Neural cell (in vitro differentiated cells): ENCODE measurements around the gene SUGCT. TPM values are rescaled to one million over a fixed set of nuclear protein-coding genes. Genes with fewer than 3 reads are reported as not detected.

Source experiments
- H2AFZ ChIP-seq: fragments of 200-600, 300-800 bp; sonication (generic), shearing (Covaris generic); 2 replicates; pipeline ENCODE4 v1.6.0; 2014; ENCODE audit warnings: low read depth, mild to moderate bottlenecking, antibody characterized with exemption, low read length, moderate library complexity
- H3F3A ChIP-seq: fragments of 200-600 bp; shearing (Covaris generic); 2 replicates; pipeline ENCODE4 v1.6.1; 2016; ENCODE audit warnings: mild to moderate bottlenecking, moderate library complexity, mixed read lengths, antibody characterized with exemption, low read length; ENCODE audit not compliant: insufficient read depth, poor library complexity, severe bottlenecking
- H3K27ac ChIP-seq: fragments of 200-600, 300-800 bp; sonication (generic), shearing (Covaris generic); 2 replicates; pipeline ENCODE4 v1.5.1; 2014; ENCODE audit warnings: mild to moderate bottlenecking, low read length, moderate library complexity
- H3K27me3 ChIP-seq: fragments of 300-800, 200-600 bp; sonication (generic), shearing (Covaris generic); 2 replicates; pipeline ENCODE4 v1.6.0; 2014; ENCODE audit warnings: mild to moderate bottlenecking, low read depth, low read length, moderate library complexity; ENCODE audit not compliant: insufficient read depth
- H3K36me3 ChIP-seq: fragments of 300-800, 200-600 bp; sonication (generic), shearing (Covaris generic); 2 replicates; pipeline ENCODE4 v1.5.1; 2014; ENCODE audit warnings: mild to moderate bottlenecking, antibody characterized with exemption, low read length, moderate library complexity; ENCODE audit not compliant: insufficient read depth
- H3K4me2 ChIP-seq: fragments of 300-800, 200-600 bp; sonication (generic), shearing (Covaris generic); 2 replicates; pipeline ENCODE4 v1.6.0; 2014; ENCODE audit warnings: mild to moderate bottlenecking, low read length
- H3K4me3 ChIP-seq: fragments of 300-800, 200-600 bp; sonication (generic), shearing (Covaris generic); 2 replicates; pipeline ENCODE4 v1.5.1; 2014; ENCODE audit warnings: mild to moderate bottlenecking, low read length, moderate library complexity
- H3K79me2 ChIP-seq: fragments of 200-600 bp; shearing (Covaris generic); replicated peaks from 2 replicates; pipeline ENCODE4 v1.6.0; 2014; ENCODE audit warnings: mild to moderate bottlenecking, low read length, moderate library complexity; ENCODE audit not compliant: insufficient read depth
- H3K9ac ChIP-seq: fragments of 300-800, 200-600 bp; sonication (generic), shearing (Covaris generic); 2 replicates; pipeline ENCODE4 v1.6.1; 2016; ENCODE audit warnings: mild to moderate bottlenecking, low read length, mixed read lengths
- H3K9me2 ChIP-seq: fragments of 200-600 bp; shearing (Covaris generic); 2 replicates; pipeline ENCODE4 v1.6.1; 2016; ENCODE audit warnings: mild to moderate bottlenecking, low read length, mixed read lengths; ENCODE audit not compliant: insufficient read depth
- H3K9me3 ChIP-seq: fragments of 200-600, 300-800 bp; sonication (generic), shearing (Covaris generic); 2 replicates; pipeline ENCODE4 v1.6.1; 2016; ENCODE audit warnings: mild to moderate bottlenecking, mixed run types, low read length, moderate library complexity, mixed read lengths
- H4K20me1 ChIP-seq: fragments of 200-600 bp; shearing (Covaris generic); 2 replicates; pipeline ENCODE4 v1.6.1; 2016; ENCODE audit warnings: mild to moderate bottlenecking, mixed run types; ENCODE audit not compliant: insufficient read depth
- CTCF ChIP-seq: fragments of 450-650 bp; IDR thresholded peaks from 2 replicates; pipeline ENCODE4 v1.5.1; 2014; ENCODE audit warnings: antibody characterized with exemption, mild to moderate bottlenecking, moderate library complexity; ENCODE audit not compliant: poor library complexity, severe bottlenecking
- EP300 ChIP-seq: fragments of 450-650 bp; conservative IDR thresholded peaks from 2 replicates; pipeline ENCODE4 v1.6.1; 2014; ENCODE audit warnings: antibody characterized with exemption, mild to moderate bottlenecking, moderate library complexity; ENCODE audit not compliant: poor library complexity, severe bottlenecking
- EZH2 ChIP-seq: fragments of 200-600, 300-800 bp; shearing (Covaris generic), sonication (generic); IDR thresholded peaks from 2 replicates; pipeline ENCODE4 v1.6.1; 2014; ENCODE audit warnings: antibody characterized with exemption, low read length, borderline replicate concordance, mild to moderate bottlenecking; ENCODE audit not compliant: insufficient read depth, poor library complexity, severe bottlenecking
- MXI1 ChIP-seq: fragments of 450-650 bp; conservative IDR thresholded peaks from 2 replicates; pipeline ENCODE4 v1.6.1; 2014; ENCODE audit warnings: antibody characterized with exemption, mild to moderate bottlenecking; ENCODE audit not compliant: poor library complexity, severe bottlenecking
- POLR2AphosphoS5 ChIP-seq: IDR thresholded peaks from 2 replicates; pipeline ENCODE4 v1.6.1; 2012
- RAD21 ChIP-seq: fragments of 450-650 bp; conservative IDR thresholded peaks from 2 replicates; pipeline ENCODE4 v1.6.1; 2014; ENCODE audit warnings: antibody characterized with exemption, mild to moderate bottlenecking, moderate library complexity
- REST ChIP-seq: IDR thresholded peaks from 2 replicates; pipeline ENCODE4 v1.6.1; 2012; ENCODE audit warnings: borderline replicate concordance
- SMC3 ChIP-seq: fragments of 450-650 bp; conservative IDR thresholded peaks from 2 replicates; pipeline ENCODE4 v1.6.1; 2014; ENCODE audit warnings: antibody characterized with exemption, mild to moderate bottlenecking, moderate library complexity; ENCODE audit not compliant: poor library complexity
- TAF1 ChIP-seq: IDR thresholded peaks from 2 replicates; pipeline ENCODE4 v1.6.1; 2012; ENCODE audit warnings: low read depth
- polyA plus RNA-seq: library from polyadenylated mRNA; depleted of rRNA; stranded (reverse); fragments of >200 nt; gene quantifications from 2 replicates; pipeline ENCODE4 v1.2.3, GENCODE V29; 2014

SUGCT gene
- polyA plus RNA-seq, 1 donor from 2014 or later, result not detected

GRCh38 chr7:40874756-40875155 is 740.0 kb downstream of the SUGCT start:
- no peaks in the 10 kb centered on the region for H3K27me3 ChIP-seq

GRCh38 chr7:40876601-40877000 is 741.8 kb downstream of the SUGCT start:
- Histone ChIP-seq H3K27ac (no peak overlapping the region), H3K9me3 (peaks cover 4% of the 10 kb centered on the region), H3K9ac (no peak overlapping the region), H3K79me2 (no peaks in the 10 kb centered on the region), H2AFZ (no peak overlapping the region), H3F3A (no peaks in the 10 kb centered on the region), H3K9me2 (no peaks in the 10 kb centered on the region), H4K20me1 (no peaks in the 10 kb centered on the region), H3K4me2 (no peak overlapping the region), H3K36me3 (no peaks in the 10 kb centered on the region), H3K4me3 (no peak overlapping the region), H3K27me3 (no peaks in the 10 kb centered on the region)
- TF ChIP-seq EP300 (no peak), SMC3 (no peak), POLR2AphosphoS5 (no peak), CTCF (no peak), MXI1 (no peak), EZH2 (no peak), TAF1 (no peak)

More at GRCh38 chr7:40874756-40875155, 740.0 kb downstream of the SUGCT start:
- H2AFZ ChIP-seq, result no peak overlapping the region
- no peaks in the 10 kb centered on the region for H3K36me3 ChIP-seq
- no peaks in the 10 kb centered on the region for H3K9me2 ChIP-seq
- TF ChIP-seq CTCF (no peak), RAD21 (no peak), REST (no peak), SMC3 (no peak), EP300 (no peak), POLR2AphosphoS5 (no peak), TAF1 (no peak), EZH2 (no peak), MXI1 (no peak)
- no peaks in the 10 kb centered on the region for H4K20me1 ChIP-seq
- H3K4me3 ChIP-seq, result no peak overlapping the region
- no peaks in the 10 kb centered on the region for H3F3A ChIP-seq
- H3K9ac ChIP-seq, result no peak overlapping the region
- H3K9me3 ChIP-seq, result peaks cover 4% of the 10 kb centered on the region
- H3K4me2 ChIP-seq, result no peak overlapping the region
- H3K27ac ChIP-seq, result no peak overlapping the region
- H3K79me2 ChIP-seq, result no peaks in the 10 kb centered on the region
